ENCODE results near the gene CACNA1F. TPM values are rescaled to one million over a fixed set of nuclear protein-coding genes. Genes with fewer than 3 reads are reported as not detected.

Gene CACNA1F
- total and polyA plus RNA-seq, 9 of the 15 experiments (the other 6 are each of a cell fraction or from before 2014, with no cell fraction given): under 0.01 to 0.41 (median 0.03) TPM; not detected in 3

GRCh38 chrX:49190821-49191573 is 42.1 kb downstream of the CACNA1F start (continued):
- TF ChIP-seq IRF9 (tag; IDR thresholded peaks at IDR 0.05) (no peak), SMAD2 (IDR thresholded peaks at IDR 0.05; ENCODE audit: low read depth, low read length) (no peak), ZNF217 (CRISPR knock-in tag; IDR thresholded peaks at IDR 0.05) (no peak), KDM1A (IDR thresholded peaks at IDR 0.05) (no peak), ZBTB40 (IDR thresholded peaks at IDR 0.05) (peak; percentile 89), ZBTB40 (CRISPR knock-in tag; IDR thresholded peaks at IDR 0.05) (no peak), ZBTB33 (CRISPR knock-in tag; IDR thresholded peaks at IDR 0.05) (0 out of 2 replicates have a peak, but pooled peaks have one; percentile 24), PCBP1 (IDR thresholded peaks at IDR 0.05; ENCODE audit: low read depth, low read length, poor library complexity, severe bottlenecking) (no peak), HDAC1 (IDR thresholded peaks at IDR 0.05) (0 out of 4 replicates have a peak, but pooled peaks of 1 of the 2 experiments have one; percentile 52), FOXK1 (CRISPR knock-in tag; IDR thresholded peaks at IDR 0.05; ENCODE audit: borderline replicate concordance) (0 out of 2 replicates have a peak, but pooled peaks have one; percentile 24), DPF2 (IDR thresholded peaks at IDR 0.05) (0 out of 2 replicates have a peak, but pooled peaks have one; percentile 21), BCL6 (CRISPR knock-in tag; IDR thresholded peaks at IDR 0.05) (no peak), ARID3A (IDR thresholded peaks at IDR 0.05; ENCODE audit: borderline replicate concordance, low read depth, low read length) (peak; percentile 95)
